ENCODE measurements around the gene SDHC. TPM values are rescaled to one million over a fixed set of nuclear protein-coding genes. Genes with fewer than 3 reads are reported as not detected.

Gene SDHC
- total and polyA plus RNA-seq, 2 experiments from 2014 or later = 84.4 to 107 TPM

Small RNAs within 50 kb of the gene (small RNA-seq; reads per million reads assigned to genes)
- not detected for gene AL592295.2 (ENCODE audit: low replicate concordance)
- not detected for gene RNU6-481P (ENCODE audit: low replicate concordance)

Other genes starting within 250 kb of the SDHC start
- gene ARHGAP30, start 244.5 kb upstream of the SDHC start, total RNA-seq (2014; rRNA removed; shearing (Covaris generic)) = 0.19 TPM in 1 of 2 replicates, not detected in the other
- 0.45 and 1.0 TPM in 2 replicates for gene ARHGAP30, start 244.5 kb upstream of the SDHC start, polyA plus RNA-seq (2016; fragmentation: Nextera tagmentation; extraction: Ambion mirVana)
- gene NECTIN4, start 224.8 kb upstream of the SDHC start, total RNA-seq (2014; rRNA removed; shearing (Covaris generic)) = not detected in 2 replicates
- gene NECTIN4, start 224.8 kb upstream of the SDHC start, polyA plus RNA-seq (2016; fragmentation: Nextera tagmentation; extraction: Ambion mirVana) = 0.16 and 0.42 TPM in 2 replicates
- 5.6 and 6.3 TPM in 2 replicates for gene KLHDC9, start 216.0 kb upstream of the SDHC start, total RNA-seq (2014; rRNA removed; shearing (Covaris generic))
- gene KLHDC9, start 216.0 kb upstream of the SDHC start, polyA plus RNA-seq (2016; fragmentation: Nextera tagmentation; extraction: Ambion mirVana) = 6.6 and 7.2 TPM in 2 replicates
- 19.7 and 45.6 TPM in 2 replicates for gene PFDN2, start 196.3 kb upstream of the SDHC start, total RNA-seq (2014; rRNA removed; shearing (Covaris generic))
- gene PFDN2, start 196.3 kb upstream of the SDHC start, polyA plus RNA-seq (2016; fragmentation: Nextera tagmentation; extraction: Ambion mirVana) = 352 and 395 TPM in 2 replicates
- 29.7 and 35.9 TPM in 2 replicates for gene NIT1, start 196.3 kb upstream of the SDHC start, total RNA-seq (2014; rRNA removed; shearing (Covaris generic))
- gene NIT1, start 196.3 kb upstream of the SDHC start, polyA plus RNA-seq (2016; fragmentation: Nextera tagmentation; extraction: Ambion mirVana) = 38.0 and 43.0 TPM in 2 replicates
- 30.2 and 35.3 TPM in 2 replicates for gene DEDD, start 181.7 kb upstream of the SDHC start, total RNA-seq (2014; rRNA removed; shearing (Covaris generic))
- gene DEDD, start 181.7 kb upstream of the SDHC start, polyA plus RNA-seq (2016; fragmentation: Nextera tagmentation; extraction: Ambion mirVana) = 20.7 and 22.8 TPM in 2 replicates
- 41.4 and 57.5 TPM in 2 replicates for gene UFC1, start 160.4 kb upstream of the SDHC start, total RNA-seq (2014; rRNA removed; shearing (Covaris generic))
- 74.5 and 77.0 TPM in 2 replicates for gene UFC1, start 160.4 kb upstream of the SDHC start, polyA plus RNA-seq (2016; fragmentation: Nextera tagmentation; extraction: Ambion mirVana)
- 17.0 and 25.6 TPM in 2 replicates for gene USP21, start 154.9 kb upstream of the SDHC start, total RNA-seq (2014; rRNA removed; shearing (Covaris generic))
- gene USP21, start 154.9 kb upstream of the SDHC start, polyA plus RNA-seq (2016; fragmentation: Nextera tagmentation; extraction: Ambion mirVana) = 17.9 and 20.0 TPM in 2 replicates
- 24.7 and 26.5 TPM in 2 replicates for gene PPOX, start 148.0 kb upstream of the SDHC start, total RNA-seq (2014; rRNA removed; shearing (Covaris generic))
- gene PPOX, start 148.0 kb upstream of the SDHC start, polyA plus RNA-seq (2016; fragmentation: Nextera tagmentation; extraction: Ambion mirVana) = 39.6 and 46.2 TPM in 2 replicates
- gene B4GALT3, start 136.9 kb upstream of the SDHC start, total RNA-seq (2014; rRNA removed; shearing (Covaris generic)) = 32.4 and 35.8 TPM in 2 replicates
- gene B4GALT3, start 136.9 kb upstream of the SDHC start, polyA plus RNA-seq (2016; fragmentation: Nextera tagmentation; extraction: Ambion mirVana) = 23.3 and 24.2 TPM in 2 replicates
- 4.7 and 5.2 TPM in 2 replicates for gene ADAMTS4, start 115.3 kb upstream of the SDHC start, total RNA-seq (2014; rRNA removed; shearing (Covaris generic))
- gene ADAMTS4, start 115.3 kb upstream of the SDHC start, polyA plus RNA-seq (2016; fragmentation: Nextera tagmentation; extraction: Ambion mirVana) = 1.3 and 1.7 TPM in 2 replicates
- 94.7 and 131 TPM in 2 replicates for gene NDUFS2, start 112.0 kb upstream of the SDHC start, total RNA-seq (2014; rRNA removed; shearing (Covaris generic))
- gene NDUFS2, start 112.0 kb upstream of the SDHC start, polyA plus RNA-seq (2016; fragmentation: Nextera tagmentation; extraction: Ambion mirVana) = 54.0 and 56.7 TPM in 2 replicates
- 0.74 TPM in 1 of 2 replicates, not detected in the other for gene FCER1G, start 99.1 kb upstream of the SDHC start, total RNA-seq (2014; rRNA removed; shearing (Covaris generic))
- 0.57 and 1.1 TPM in 2 replicates for gene FCER1G, start 99.1 kb upstream of the SDHC start, polyA plus RNA-seq (2016; fragmentation: Nextera tagmentation; extraction: Ambion mirVana)
- not detected in 2 replicates for gene APOA2, start 90.8 kb upstream of the SDHC start, total RNA-seq (2014; rRNA removed; shearing (Covaris generic))
- 2.7 TPM in 1 of 2 replicates, not detected in the other for gene APOA2, start 90.8 kb upstream of the SDHC start, polyA plus RNA-seq (2016; fragmentation: Nextera tagmentation; extraction: Ambion mirVana)
- 12.9 and 22.3 TPM in 2 replicates for gene TOMM40L, start 88.3 kb upstream of the SDHC start, total RNA-seq (2014; rRNA removed; shearing (Covaris generic))
- gene TOMM40L, start 88.3 kb upstream of the SDHC start, polyA plus RNA-seq (2016; fragmentation: Nextera tagmentation; extraction: Ambion mirVana) = 5.9 and 6.8 TPM in 2 replicates
- gene NR1I3, start 76.2 kb upstream of the SDHC start, total RNA-seq (2014; rRNA removed; shearing (Covaris generic)) = not detected in 2 replicates
- 0.40 and 0.50 TPM in 2 replicates for gene NR1I3, start 76.2 kb upstream of the SDHC start, polyA plus RNA-seq (2016; fragmentation: Nextera tagmentation; extraction: Ambion mirVana)
- gene PCP4L1, start 55.6 kb upstream of the SDHC start, total RNA-seq (2014; rRNA removed; shearing (Covaris generic)) = 1.4 and 3.8 TPM in 2 replicates
- 1.7 and 2.2 TPM in 2 replicates for gene PCP4L1, start 55.6 kb upstream of the SDHC start, polyA plus RNA-seq (2016; fragmentation: Nextera tagmentation; extraction: Ambion mirVana)
- 1.6 and 1.9 TPM in 2 replicates for gene MPZ, start 4.4 kb upstream of the SDHC start, total RNA-seq (2014; rRNA removed; shearing (Covaris generic))
- gene MPZ, start 4.4 kb upstream of the SDHC start, polyA plus RNA-seq (2016; fragmentation: Nextera tagmentation; extraction: Ambion mirVana) = 2.2 and 4.0 TPM in 2 replicates
- gene CFAP126, start 53.5 kb downstream of the SDHC start, total RNA-seq (2014; rRNA removed; shearing (Covaris generic)) = not detected in 2 replicates
- not detected in 2 replicates for gene CFAP126, start 53.5 kb downstream of the SDHC start, polyA plus RNA-seq (2016; fragmentation: Nextera tagmentation; extraction: Ambion mirVana)
- 1.3 TPM in 1 of 2 replicates, not detected in the other for gene FCGR2A, start 191.1 kb downstream of the SDHC start, total RNA-seq (2014; rRNA removed; shearing (Covaris generic))
- gene FCGR2A, start 191.1 kb downstream of the SDHC start, polyA plus RNA-seq (2016; fragmentation: Nextera tagmentation; extraction: Ambion mirVana) = 0.08 and 0.38 TPM in 2 replicates
- gene HSPA6, start 210.2 kb downstream of the SDHC start, total RNA-seq (2014; rRNA removed; shearing (Covaris generic)) = not detected in 2 replicates
- 0.09 TPM in 1 of 2 replicates, not detected in the other for gene HSPA6, start 210.2 kb downstream of the SDHC start, polyA plus RNA-seq (2016; fragmentation: Nextera tagmentation; extraction: Ambion mirVana)
- not detected in 2 replicates for gene FCGR3A, start 235.4 kb downstream of the SDHC start, total RNA-seq (2014; rRNA removed; shearing (Covaris generic))
- gene FCGR3A, start 235.4 kb downstream of the SDHC start, polyA plus RNA-seq (2016; fragmentation: Nextera tagmentation; extraction: Ambion mirVana) = 0.10 TPM in 1 of 2 replicates, not detected in the other

Data from GM23338 (cell line).